Measurements from ENCODE around the gene METTL2A. TPM values are rescaled to one million over a fixed set of nuclear protein-coding genes. Genes with fewer than 3 reads are reported as not detected.
A peak's percentile ranks its signal among the peaks of the same experiment; 100 is the strongest.
"Not testable (repeated sequence)": the region's sequence is repeated elsewhere in the genome, so short reads cannot be mapped to it uniquely, and the experiment has no call there.

METTL2A gene
- polyA plus RNA-seq, 3 donors: 2.2 to 5.6 (median 3.9) TPM

GRCh38 chr17:62456016-62456415, 32.3 kb downstream of the METTL2A start:
- Histone ChIP-seq H4K20me1 (ENCODE audit: insufficient read depth, low read length) (no peaks in the 10 kb centered on the region), H3K36me3 (replicated peaks in 1 of 2; ENCODE audit: control insufficient read depth in 1 of 2, insufficient read depth in 2 of 2, low read length in 2 of 2) (no peaks in the 10 kb centered on the region), H3K4me2 (replicated peaks; ENCODE audit: extremely low read depth, low read length, poor library complexity, severe bottlenecking) (no peak overlapping the region), H3K4me3 (replicated peaks in 1 of 3; ENCODE audit: low read depth in 2 of 3, low read length in 3 of 3) (no peak overlapping the region), H3K27me3 (ENCODE audit: control insufficient read depth in 2 of 2, insufficient read depth in 2 of 2, low read length in 2 of 2) (no peaks in the 10 kb centered on the region), H2AFZ (ENCODE audit: insufficient read depth, low read depth, low read length, poor library complexity, severe bottlenecking) (no peak overlapping the region), H3K79me2 (ENCODE audit: insufficient read depth, low read length) (no peaks in the 10 kb centered on the region), H3K4me1 (ENCODE audit: control insufficient read depth in 1 of 2, insufficient read depth in 2 of 2, low read length in 2 of 2) (peaks cover 0 to 3% of the 10 kb centered on the region in 2 donors), H3K9me3 (replicated peaks in 1 of 2; ENCODE audit: control insufficient read depth in 1 of 2, insufficient read depth in 1 of 2, low read length in 2 of 2) (no peaks in the 10 kb centered on the region), H3K27ac (ENCODE audit: low read depth in 1 of 2, low read length in 2 of 2) (no peak overlapping the region), H3K9ac (ENCODE audit: insufficient read depth, low read length, poor library complexity, severe bottlenecking) (no peak overlapping the region)
- Mint-ChIP-seq H3K4me3 (no peak overlapping the region), H3K9me3 (no peaks in the 10 kb centered on the region), H3K4me1 (peaks cover 21% of the 10 kb centered on the region), H3K27me3 (ENCODE audit: low read depth in 3 of 3) (peaks cover 1 to 3% (median 3%) of the 10 kb centered on the region in 3 donors), H3K27ac (no peak overlapping the region), H3K36me3 (peaks cover 0 to 5% of the 10 kb centered on the region in 2 donors)
- no peak for TF ChIP-seq CTCF (IDR thresholded peaks at IDR 0.05)
- no peak for DNase-seq
- WGBS (ENCODE audit: insufficient coverage): no CpG with 5 or more reads among the region's 7 CpGs
- intact Hi-C loops (cut with micrococcal nuclease): no loop called here

- H3K9ac ChIP-seq (ENCODE audit: insufficient read depth, low read length, poor library complexity, severe bottlenecking); intact Hi-C loops (cut with micrococcal nuclease); H3K9me3 ChIP-seq (replicated peaks in 1 of 2; ENCODE audit: control insufficient read depth in 1 of 2, insufficient read depth in 1 of 2, low read length in 2 of 2); H3K4me3 ChIP-seq (replicated peaks in 1 of 3; ENCODE audit: low read depth in 2 of 3, low read length in 3 of 3); H4K20me1 ChIP-seq (ENCODE audit: insufficient read depth, low read length); H3K9me3 Mint-ChIP-seq; H3K27ac ChIP-seq (ENCODE audit: low read depth in 1 of 2, low read length in 2 of 2); H3K36me3 ChIP-seq (replicated peaks in 1 of 2; ENCODE audit: control insufficient read depth in 1 of 2, insufficient read depth in 2 of 2, low read length in 2 of 2); H2AFZ ChIP-seq (ENCODE audit: insufficient read depth, low read depth, low read length, poor library complexity, severe bottlenecking); H3K27me3 Mint-ChIP-seq (ENCODE audit: low read depth in 3 of 3); H3K79me2 ChIP-seq (ENCODE audit: insufficient read depth, low read length); H3K27me3 ChIP-seq (ENCODE audit: control insufficient read depth in 2 of 2, insufficient read depth in 2 of 2, low read length in 2 of 2); H3K36me3 Mint-ChIP-seq; H3K27ac Mint-ChIP-seq; DNase-seq; H3K4me1 ChIP-seq (ENCODE audit: control insufficient read depth in 1 of 2, insufficient read depth in 2 of 2, low read length in 2 of 2); H3K4me3 Mint-ChIP-seq; H3K4me2 ChIP-seq (replicated peaks; ENCODE audit: extremely low read depth, low read length, poor library complexity, severe bottlenecking): not testable (repeated sequence)
- 73% methylated on average over 3 of the region's 10 CpGs for WGBS (ENCODE audit: insufficient coverage)
- peaks cover 16% of the 10 kb centered on the region for H3K4me1 Mint-ChIP-seq
These were observed 34.8 kb downstream of the METTL2A start for GRCh38 chr17:62458483-62458882.

GRCh38 chr17:62464422-62464821, 40.7 kb downstream of the METTL2A start:
- H3K36me3 Mint-ChIP-seq; H3K9me3 Mint-ChIP-seq; intact Hi-C loops (cut with micrococcal nuclease); H3K9ac ChIP-seq (ENCODE audit: insufficient read depth, low read length, poor library complexity, severe bottlenecking); H3K27me3 Mint-ChIP-seq (ENCODE audit: low read depth in 3 of 3); H2AFZ ChIP-seq (ENCODE audit: insufficient read depth, low read depth, low read length, poor library complexity, severe bottlenecking); H3K4me3 ChIP-seq (replicated peaks in 1 of 3; ENCODE audit: low read depth in 2 of 3, low read length in 3 of 3); H3K9me3 ChIP-seq (replicated peaks in 1 of 2; ENCODE audit: control insufficient read depth in 1 of 2, insufficient read depth in 1 of 2, low read length in 2 of 2); H3K36me3 ChIP-seq (replicated peaks in 1 of 2; ENCODE audit: control insufficient read depth in 1 of 2, insufficient read depth in 2 of 2, low read length in 2 of 2); H3K27ac ChIP-seq (ENCODE audit: low read depth in 1 of 2, low read length in 2 of 2); H3K4me3 Mint-ChIP-seq; H3K79me2 ChIP-seq (ENCODE audit: insufficient read depth, low read length); H3K27me3 ChIP-seq (ENCODE audit: control insufficient read depth in 2 of 2, insufficient read depth in 2 of 2, low read length in 2 of 2); H3K4me2 ChIP-seq (replicated peaks; ENCODE audit: extremely low read depth, low read length, poor library complexity, severe bottlenecking); DNase-seq; H3K4me1 ChIP-seq (ENCODE audit: control insufficient read depth in 1 of 2, insufficient read depth in 2 of 2, low read length in 2 of 2); H4K20me1 ChIP-seq (ENCODE audit: insufficient read depth, low read length): not testable (repeated sequence)
- WGBS (ENCODE audit: insufficient coverage): 100% methylated on average over 2 of the region's 3 CpGs
- H3K4me1 Mint-ChIP-seq: peaks cover 10% of the 10 kb centered on the region
- peak overlapping the region in 1 of 7 donors; percentile 15 for H3K27ac Mint-ChIP-seq

GRCh38 chr17:62465271-62465670, 41.6 kb downstream of the METTL2A start:
- H3K36me3 Mint-ChIP-seq; H3K27me3 Mint-ChIP-seq (ENCODE audit: low read depth in 3 of 3); H3K4me3 ChIP-seq (replicated peaks in 1 of 3; ENCODE audit: low read depth in 2 of 3, low read length in 3 of 3); H3K9me3 Mint-ChIP-seq; H3K4me3 Mint-ChIP-seq; H3K9ac ChIP-seq (ENCODE audit: insufficient read depth, low read length, poor library complexity, severe bottlenecking); H3K9me3 ChIP-seq (replicated peaks in 1 of 2; ENCODE audit: control insufficient read depth in 1 of 2, insufficient read depth in 1 of 2, low read length in 2 of 2); H3K36me3 ChIP-seq (replicated peaks in 1 of 2; ENCODE audit: control insufficient read depth in 1 of 2, insufficient read depth in 2 of 2, low read length in 2 of 2); H3K27ac ChIP-seq (ENCODE audit: low read depth in 1 of 2, low read length in 2 of 2); intact Hi-C loops (cut with micrococcal nuclease); DNase-seq; H3K4me1 Mint-ChIP-seq; H4K20me1 ChIP-seq (ENCODE audit: insufficient read depth, low read length); H3K4me2 ChIP-seq (replicated peaks; ENCODE audit: extremely low read depth, low read length, poor library complexity, severe bottlenecking); H2AFZ ChIP-seq (ENCODE audit: insufficient read depth, low read depth, low read length, poor library complexity, severe bottlenecking); H3K79me2 ChIP-seq (ENCODE audit: insufficient read depth, low read length); H3K4me1 ChIP-seq (ENCODE audit: control insufficient read depth in 1 of 2, insufficient read depth in 2 of 2, low read length in 2 of 2); H3K27me3 ChIP-seq (ENCODE audit: control insufficient read depth in 2 of 2, insufficient read depth in 2 of 2, low read length in 2 of 2): not testable (repeated sequence)
- H3K27ac Mint-ChIP-seq: peak overlapping the region in 1 of 7 donors; percentile 12
- WGBS (ENCODE audit: insufficient coverage): 97% methylated on average over 6 of the region's 7 CpGs
